Central memory CD8-positive, alpha-beta T cell (primary cell): Measurements from ENCODE around the gene TMEM60.
"Not testable (repeated sequence)": the region's sequence is repeated elsewhere in the genome, so short reads cannot be mapped to it uniquely, and the experiment has no call there.

ENCODE experiments used
- ATAC-seq: fragments of 150-1000 bp; cut with Tn5 transposase; replicated peaks from 2 replicates; pipeline ENCODE4 v1.10.0; 2022; ENCODE audit warnings: mild to moderate bottlenecking, moderate FRiP score, moderate number of reproducible peaks; ENCODE audit not compliant: poor library complexity, severe bottlenecking; ENCODE audit errors: extremely low read depth
- DNase-seq, 2 donors: peaks; one replicate each; pipeline ENCODE4 v3.0.0; 2021; ENCODE audit warnings: low spot score in 2 of 2
- H3K27ac Mint-ChIP-seq: one replicate; pipeline ENCODE4 v1.8.0; 2022; ENCODE audit warnings: low read depth, mild to moderate bottlenecking, moderate library complexity, mixed read lengths
- H3K27me3 Mint-ChIP-seq: one replicate; pipeline ENCODE4 v1.8.0; 2022; ENCODE audit warnings: mixed read lengths
- H3K36me3 Mint-ChIP-seq: one replicate; pipeline ENCODE4 v1.8.0; 2022; ENCODE audit warnings: mild to moderate bottlenecking, moderate library complexity, mixed read lengths; ENCODE audit not compliant: insufficient read depth
- H3K4me1 Mint-ChIP-seq: one replicate; pipeline ENCODE4 v1.8.0; 2022; ENCODE audit warnings: mixed read lengths
- H3K4me3 Mint-ChIP-seq: one replicate; pipeline ENCODE4 v1.8.0; 2022; ENCODE audit warnings: mild to moderate bottlenecking, moderate library complexity, mixed read lengths
- H3K9me3 Mint-ChIP-seq: one replicate; pipeline ENCODE4 v1.8.0; 2022; ENCODE audit warnings: mixed read lengths

The TMEM60 gene

DNA sequence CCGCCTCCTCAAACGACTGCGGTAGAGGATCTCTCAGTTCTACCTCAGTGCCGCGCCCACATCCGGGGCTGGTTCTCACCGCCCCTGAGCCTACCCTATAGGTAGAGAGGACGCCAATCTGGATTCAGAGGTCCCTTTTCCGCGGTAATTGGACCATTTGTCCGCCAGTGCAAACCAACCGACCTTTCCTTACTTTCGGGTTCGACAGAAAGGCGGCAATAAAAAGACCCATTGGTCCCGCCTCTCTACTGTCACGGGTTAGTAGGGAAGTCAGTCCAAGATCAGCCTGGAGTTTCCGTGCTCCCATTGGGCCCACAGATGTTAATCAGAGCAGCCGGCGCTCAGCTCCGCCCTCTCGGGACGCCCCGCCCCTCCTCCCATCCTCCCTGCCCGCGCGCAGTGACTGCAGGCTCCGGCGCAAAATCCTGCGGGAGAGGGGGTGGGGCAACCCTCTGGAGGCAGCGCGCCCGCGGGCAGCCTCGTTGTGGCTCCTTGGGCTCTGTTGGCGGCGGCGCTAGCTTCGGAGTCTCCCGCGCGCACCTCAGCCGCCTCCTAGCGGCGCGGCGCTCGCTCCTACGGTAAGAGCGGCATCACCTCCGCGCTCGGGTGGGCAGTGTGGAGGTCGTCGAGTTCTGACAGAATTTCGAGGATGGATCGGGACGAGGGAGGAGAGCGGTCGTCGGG lies at the start of gene TMEM60, which contains the start of gene PHTF2:
TSS of gene TMEM60 (minus strand) at position 41 of the 684 bp plus-strand sequence. CDS start 4,061 bp downstream, outside the sequence.
TSS of gene PHTF2 (plus strand) at position 380 of the 684 bp plus-strand sequence.
- H3K27ac Mint-ChIP-seq: peak within 1 kb of the TSS; percentile 88
- no peaks in the 10 kb centered on the region for H3K9me3 Mint-ChIP-seq
- H3K4me3 Mint-ChIP-seq: peak within 1 kb of the TSS; percentile 88
- H3K27me3 Mint-ChIP-seq: no peaks in the 10 kb centered on the region
- DNase-seq (peak; percentile 80 to 90), ATAC-seq (peak; percentile 96)
- H3K36me3 Mint-ChIP-seq: peaks cover 14% of the 10 kb centered on the region
- peaks cover 62% of the 10 kb centered on the region for H3K4me1 Mint-ChIP-seq

GRCh38 chr7:77846317-77847092 lies 48.3 kb upstream of the TMEM60 start:
- Mint-ChIP-seq H3K27me3 (no peaks in the 10 kb centered on the region), H3K27ac (no peak overlapping the region), H3K4me3 (no peak overlapping the region), H3K9me3 (no peaks in the 10 kb centered on the region), H3K4me1 (peaks cover 44% of the 10 kb centered on the region), H3K36me3 (peaks cover 6% of the 10 kb centered on the region)
- DNase-seq (no peak), ATAC-seq (no peak)

- H3K27ac Mint-ChIP-seq: no peak overlapping the region
- peaks cover 29% of the 10 kb centered on the region for H3K4me1 Mint-ChIP-seq
- H3K27me3 Mint-ChIP-seq: no peaks in the 10 kb centered on the region
- H3K36me3 Mint-ChIP-seq: peaks cover 8% of the 10 kb centered on the region
- ATAC-seq (no peak), DNase-seq (no peak)
- no peaks in the 10 kb centered on the region for H3K9me3 Mint-ChIP-seq
- H3K4me3 Mint-ChIP-seq: no peak overlapping the region
These were observed 45.0 kb upstream of the TMEM60 start for GRCh38 chr7:77843194-77843593.

DNA sequence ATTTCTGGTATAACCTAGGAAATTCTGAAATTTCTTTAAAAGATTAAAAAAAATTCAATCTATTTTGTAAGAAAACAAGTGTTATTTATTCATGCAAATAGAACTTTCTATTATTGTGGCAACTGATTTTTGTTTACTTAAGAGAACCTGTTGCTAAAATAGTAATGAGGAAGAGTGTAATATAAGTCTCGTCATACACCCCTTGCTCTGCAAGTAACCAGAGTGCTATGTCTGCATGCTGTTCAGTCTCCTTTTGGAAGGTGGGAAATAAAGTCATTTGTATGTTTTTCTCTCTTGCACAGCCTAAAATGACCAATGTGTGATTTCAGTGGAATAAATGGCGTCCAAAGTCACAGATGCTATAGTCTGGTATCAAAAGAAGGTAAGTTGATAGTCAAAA lies 41.7 kb upstream of the TMEM60 start:
- Mint-ChIP-seq H3K9me3 (no peaks in the 10 kb centered on the region), H3K36me3 (peaks cover 8% of the 10 kb centered on the region), H3K4me3 (no peak overlapping the region), H3K4me1 (peaks cover 10% of the 10 kb centered on the region), H3K27me3 (no peaks in the 10 kb centered on the region), H3K27ac (no peak overlapping the region)
- no peak for ATAC-seq
- no peak for DNase-seq

DNA sequence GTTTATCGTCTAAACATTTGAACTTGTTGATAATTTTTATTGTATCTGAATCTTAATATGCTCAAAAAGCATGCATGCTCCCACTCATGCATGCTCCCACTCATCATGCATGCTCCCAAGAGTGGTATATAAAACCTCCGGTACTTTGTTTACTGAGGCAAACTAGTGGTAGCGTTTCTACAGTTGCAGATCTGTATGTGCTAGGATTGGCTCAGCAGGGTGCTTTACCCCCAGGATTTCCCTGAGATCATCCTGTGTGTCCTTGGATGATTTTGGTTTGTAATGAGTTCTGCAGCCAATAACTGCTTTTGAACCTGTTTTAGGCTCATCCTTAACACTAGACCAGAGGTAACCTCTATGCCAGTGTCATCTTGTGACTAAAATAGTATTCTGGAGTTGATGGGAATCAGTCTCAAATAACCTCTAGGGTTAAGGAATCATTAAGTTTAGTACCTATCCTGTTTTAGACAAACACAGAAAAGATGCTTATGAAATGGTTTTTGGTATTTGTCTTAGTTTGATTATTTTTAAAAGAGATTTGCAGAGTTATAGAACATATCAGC lies 40.8 kb upstream of the TMEM60 start:
- ATAC-seq: no peak
- no peak for DNase-seq
- Mint-ChIP-seq H3K9me3 (no peaks in the 10 kb centered on the region), H3K36me3 (peaks cover 3% of the 10 kb centered on the region), H3K27me3 (no peaks in the 10 kb centered on the region), H3K4me1 (peaks cover 11% of the 10 kb centered on the region), H3K27ac (no peak overlapping the region), H3K4me3 (no peak overlapping the region)

DNA sequence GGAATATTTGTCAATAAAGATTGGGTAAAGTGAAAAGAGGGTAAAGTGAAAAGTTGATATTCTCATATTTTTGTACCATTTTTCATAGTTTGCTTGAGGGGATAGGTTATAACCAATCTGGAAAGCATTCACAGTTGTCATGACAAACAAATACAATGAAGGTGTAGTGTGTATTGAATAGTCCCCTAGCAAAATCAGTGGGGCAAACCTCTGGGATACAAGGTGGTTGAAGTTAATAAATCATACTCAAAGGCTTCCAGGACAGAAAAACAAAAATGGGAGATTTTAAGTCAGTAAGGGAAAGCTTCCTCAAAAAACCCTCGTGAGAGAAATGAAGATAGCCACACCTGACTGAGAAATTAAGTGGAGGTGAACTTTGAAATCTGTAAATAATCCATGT lies 39.7 kb upstream of the TMEM60 start:
- H3K4me3 Mint-ChIP-seq: no peak overlapping the region

GRCh38 chr7:77837275-77837674 lies 39.0 kb upstream of the TMEM60 start:
- ATAC-seq (no peak), DNase-seq (no peak)
- H3K4me1 Mint-ChIP-seq: peaks cover 22% of the 10 kb centered on the region
- no peaks in the 10 kb centered on the region for H3K27me3 Mint-ChIP-seq
- no peak overlapping the region for H3K4me3 Mint-ChIP-seq
- no peak overlapping the region for H3K27ac Mint-ChIP-seq
- peaks cover 2% of the 10 kb centered on the region for H3K36me3 Mint-ChIP-seq
- H3K9me3 Mint-ChIP-seq: no peaks in the 10 kb centered on the region

More for the DNA sequence above, 39.7 kb upstream of the TMEM60 start:
- DNase-seq: no peak
- Mint-ChIP-seq H3K9me3 (no peaks in the 10 kb centered on the region), H3K27ac (no peak overlapping the region), H3K27me3 (no peaks in the 10 kb centered on the region), H3K36me3 (peaks cover 2% of the 10 kb centered on the region), H3K4me1 (peaks cover 19% of the 10 kb centered on the region)
- no peak for ATAC-seq

GRCh38 chr7:77836425-77836824 lies 38.2 kb upstream of the TMEM60 start:
- DNase-seq, H3K9me3 Mint-ChIP-seq, H3K27ac Mint-ChIP-seq, H3K36me3 Mint-ChIP-seq, H3K4me3 Mint-ChIP-seq, H3K27me3 Mint-ChIP-seq, ATAC-seq: not testable (repeated sequence)
- peaks cover 23% of the 10 kb centered on the region for H3K4me1 Mint-ChIP-seq

DNA sequence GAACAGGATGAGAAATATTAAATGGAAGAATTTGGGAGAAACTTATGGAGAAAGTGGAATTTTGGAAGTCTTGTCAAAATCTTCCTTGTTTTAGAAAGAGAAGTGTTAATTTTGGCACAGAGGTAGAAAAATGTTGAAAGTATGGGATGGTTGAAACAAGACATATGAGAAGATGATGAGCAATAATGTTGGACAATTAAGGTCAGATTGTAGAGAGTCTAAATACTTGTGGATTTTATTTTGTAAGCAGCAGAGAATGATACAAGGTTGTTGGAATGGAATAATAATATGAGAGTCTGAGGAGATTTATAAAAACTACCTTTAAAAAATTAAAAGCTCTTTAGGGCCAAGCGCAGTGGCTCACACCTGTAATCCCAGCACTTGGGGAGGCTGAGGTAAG lies 34.9 kb upstream of the TMEM60 start:
- no peak for DNase-seq
- ATAC-seq: no peak
- Mint-ChIP-seq H3K4me1 (peaks cover 29% of the 10 kb centered on the region), H3K9me3 (no peaks in the 10 kb centered on the region), H3K36me3 (no peaks in the 10 kb centered on the region), H3K27me3 (no peaks in the 10 kb centered on the region), H3K4me3 (no peak overlapping the region), H3K27ac (no peak overlapping the region)

DNA sequence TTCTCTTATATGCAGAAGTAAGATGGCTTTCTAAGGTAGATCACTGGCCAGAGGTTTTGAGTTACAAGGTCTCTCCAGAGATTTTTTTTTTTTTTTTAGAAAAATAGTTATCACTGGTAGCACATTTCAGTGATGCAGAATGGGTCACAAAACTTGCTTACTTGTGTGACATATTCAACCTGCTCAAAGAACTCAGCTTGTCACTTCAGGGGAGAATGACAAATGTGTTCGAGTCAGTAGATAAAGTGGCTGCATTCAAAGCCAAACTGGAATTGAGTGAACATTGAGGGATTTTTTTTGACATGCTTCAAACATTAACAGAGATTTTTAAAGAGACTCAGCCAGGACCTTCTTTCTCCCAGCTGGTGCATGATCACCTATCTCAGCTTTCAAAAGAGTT lies 33.7 kb upstream of the TMEM60 start:
- DNase-seq (no peak), ATAC-seq (no peak)
- no peak overlapping the region for H3K27ac Mint-ChIP-seq
- H3K4me3 Mint-ChIP-seq: no peak overlapping the region
- H3K27me3 Mint-ChIP-seq: no peaks in the 10 kb centered on the region
- H3K4me1 Mint-ChIP-seq: peaks cover 30% of the 10 kb centered on the region
- H3K9me3 Mint-ChIP-seq: no peaks in the 10 kb centered on the region
- no peaks in the 10 kb centered on the region for H3K36me3 Mint-ChIP-seq

GRCh38 chr7:77831481-77831880 lies 33.2 kb upstream of the TMEM60 start:
- Mint-ChIP-seq H3K4me1 (peaks cover 35% of the 10 kb centered on the region), H3K27me3 (no peaks in the 10 kb centered on the region), H3K36me3 (no peaks in the 10 kb centered on the region), H3K4me3 (no peak overlapping the region), H3K9me3 (no peaks in the 10 kb centered on the region), H3K27ac (no peak overlapping the region)
- ATAC-seq (no peak), DNase-seq (no peak)

GRCh38 chr7:77830649-77831355 lies 32.6 kb upstream of the TMEM60 start:
- H3K4me3 Mint-ChIP-seq: no peak overlapping the region
- no peaks in the 10 kb centered on the region for H3K27me3 Mint-ChIP-seq
- peaks cover 38% of the 10 kb centered on the region for H3K4me1 Mint-ChIP-seq
- ATAC-seq (no peak), DNase-seq (no peak)
- no peaks in the 10 kb centered on the region for H3K36me3 Mint-ChIP-seq
- H3K9me3 Mint-ChIP-seq: no peaks in the 10 kb centered on the region
- H3K27ac Mint-ChIP-seq: no peak overlapping the region
